Astrocyte of the hippocampus (primary cell): ENCODE measurements around the gene EOGT.

Source experiments
- DNase-seq: peaks from one replicate; pipeline ENCODE4 v3.0.0; 2011; ENCODE audit warnings: low read depth, low spot score

Gene EOGT

GRCh38 chr3:68963376-68963775, 50.1 kb downstream of the EOGT start:
- no peak for DNase-seq

- DNase-seq, result no peak
Observed at GRCh38 chr3:68958932-68959331, 54.6 kb downstream of the EOGT start.

GRCh38 chr3:68957895-68958294, 55.6 kb downstream of the EOGT start:
- no peak for DNase-seq

- no peak for DNase-seq
Observed at GRCh38 chr3:68953816-68954444, 59.6 kb downstream of the EOGT start.

DNA sequence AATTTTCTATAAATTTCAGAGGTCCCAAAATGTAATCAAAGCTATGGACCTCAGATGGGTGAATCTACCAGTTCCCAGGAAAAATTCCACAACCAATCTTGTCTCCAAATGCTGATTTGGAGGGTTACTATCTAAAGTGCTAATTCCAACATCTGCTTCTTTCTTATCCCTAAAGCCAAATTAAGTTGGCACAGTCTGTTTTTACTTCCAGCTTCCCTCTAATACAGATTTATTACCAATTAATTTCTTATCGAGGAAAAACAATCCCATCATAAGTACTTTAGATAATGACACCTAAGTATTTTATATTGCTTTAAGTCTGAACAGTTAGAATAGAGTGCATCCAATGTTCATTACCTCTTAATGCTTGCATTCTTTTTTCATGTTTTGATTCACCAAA, 68.3 kb downstream of the EOGT start:
- no peak for DNase-seq

DNA sequence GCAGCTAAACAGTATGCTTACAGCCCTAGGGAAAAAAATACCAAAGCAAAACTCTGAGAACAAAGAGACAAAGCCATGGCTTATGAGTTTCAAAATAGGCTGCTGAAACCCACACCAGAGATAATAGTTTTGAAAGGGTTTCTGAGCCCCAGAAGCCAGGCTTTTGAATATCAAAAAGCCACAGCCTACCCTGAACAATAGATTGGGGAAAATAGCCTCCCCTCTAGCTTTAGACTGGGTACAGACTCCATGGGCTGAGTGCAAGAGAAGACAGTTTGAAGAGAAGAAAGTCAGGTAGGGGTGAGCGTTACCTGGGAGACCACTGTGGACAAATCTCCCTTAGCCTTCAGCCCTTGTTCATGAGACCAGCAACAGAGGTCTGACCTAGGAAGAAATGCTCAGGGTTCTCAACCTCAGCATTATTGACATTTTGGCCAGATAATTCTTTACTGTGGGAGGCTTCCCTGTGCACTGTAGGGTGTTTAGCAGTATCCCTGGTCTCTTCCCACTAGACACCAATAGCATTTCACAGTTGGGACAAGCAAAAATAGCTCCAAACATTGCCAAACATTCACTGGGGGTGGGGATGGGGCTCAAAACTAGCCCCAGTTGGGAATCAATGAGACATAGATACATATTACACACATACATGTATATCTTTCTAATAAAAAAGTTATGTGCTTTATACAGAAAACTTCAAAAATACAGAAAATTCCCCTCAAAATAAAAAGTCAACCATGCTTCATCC, 69.6 kb downstream of the EOGT start:
- no peak for DNase-seq

GRCh38 chr3:68941055-68941454, 72.4 kb downstream of the EOGT start:
- no peak for DNase-seq

- DNase-seq, result no peak
Observed at GRCh38 chr3:68936856-68937255, 76.6 kb downstream of the EOGT start.

DNA sequence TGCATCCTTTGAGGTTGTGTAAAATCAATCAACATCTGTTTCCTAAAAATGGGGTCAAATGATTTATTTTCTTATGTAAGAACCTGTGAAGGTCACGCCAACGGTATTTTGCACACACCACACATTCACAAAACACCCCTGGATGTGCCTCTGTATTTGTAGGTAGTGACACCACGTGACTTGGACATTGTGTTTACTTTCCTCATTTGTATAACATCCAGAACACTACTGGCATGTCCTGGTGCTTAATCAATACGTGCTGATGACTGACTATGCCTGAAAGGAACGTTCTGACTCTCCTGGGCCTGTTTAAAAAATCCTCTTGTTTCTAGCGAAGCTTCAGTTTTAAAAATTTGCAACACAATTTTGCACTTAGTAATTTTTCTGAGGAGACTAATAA, 77.7 kb downstream of the EOGT start:
- no peak for DNase-seq

DNA sequence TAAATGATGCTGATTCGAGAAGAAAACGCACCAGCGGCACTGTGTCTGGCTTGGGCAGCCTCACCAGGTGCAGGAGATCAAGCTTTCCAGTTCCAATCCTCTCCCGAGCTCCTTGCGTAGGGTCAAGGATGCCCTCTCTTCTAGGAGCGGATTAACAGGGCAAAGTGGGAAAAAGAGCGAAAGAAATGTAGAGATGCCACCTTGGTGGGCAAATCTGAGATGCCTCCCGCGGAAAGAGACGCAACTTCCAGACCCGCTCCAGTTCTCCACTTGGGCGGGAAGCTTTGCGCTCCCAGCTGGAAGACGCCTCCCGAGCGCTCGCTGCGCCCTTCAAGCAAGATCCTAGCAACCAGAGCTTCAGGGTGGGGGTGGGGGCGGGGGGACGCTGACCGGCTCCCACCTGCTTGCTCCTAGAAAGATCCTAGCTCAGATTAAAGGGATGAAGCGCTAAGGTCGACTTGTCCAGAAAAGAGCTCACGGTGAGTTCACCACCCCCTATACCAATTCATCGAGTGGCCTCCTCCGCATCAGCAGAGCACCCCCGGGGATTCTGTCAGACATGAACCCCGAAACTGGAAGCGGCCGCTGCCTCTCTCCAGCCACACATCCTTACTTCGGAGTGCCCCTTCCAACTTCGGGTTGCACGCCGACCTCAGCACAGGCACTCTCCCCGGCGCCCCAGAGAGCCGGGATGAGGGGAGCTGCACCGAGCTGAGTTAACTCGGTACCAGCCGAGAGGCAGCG, 81.9 kb downstream of the EOGT start:
- peak; percentile 3 for DNase-seq
